HepG2 (cell line): ENCODE data around the gene TICAM2. TPM values are rescaled to one million over a fixed set of nuclear protein-coding genes. Genes with fewer than 3 reads are reported as not detected.
A peak's percentile ranks its signal among the peaks of the same experiment; 100 is the strongest.

Source experiments
- CTCF ChIP-seq: sonication (generic); formaldehyde crosslinking; IDR thresholded peaks from 2 replicates; pipeline ENCODE4 v1.5.0; 2020; ENCODE audit warnings: mild to moderate bottlenecking, missing genetic modification reagents, moderate library complexity
- DNMT1 ChIP-seq: sonication (generic); formaldehyde crosslinking; IDR thresholded peaks from 2 replicates; pipeline ENCODE4 v1.5.1; 2020; ENCODE audit warnings: mild to moderate bottlenecking, missing genetic modification reagents
- DPF2 ChIP-seq: sonication (generic); formaldehyde crosslinking; IDR thresholded peaks from 2 replicates; pipeline ENCODE4 v1.4.0; 2020; ENCODE audit warnings: mild to moderate bottlenecking, low read depth, missing genetic modification reagents, borderline replicate concordance
- HES4 ChIP-seq: sonication (generic); formaldehyde crosslinking; IDR thresholded peaks from 2 replicates; pipeline ENCODE4 v1.9.0; 2021; ENCODE audit warnings: mild to moderate bottlenecking, missing genetic modification reagents, borderline replicate concordance
- HOXA5 ChIP-seq: sonication (generic); formaldehyde crosslinking; IDR thresholded peaks from 2 replicates; pipeline ENCODE4 v1.4.0; 2020; ENCODE audit warnings: missing genetic modification reagents
- KDM5A ChIP-seq: fragments of 200-600 bp; sonication (generic); IDR thresholded peaks from 2 replicates; pipeline ENCODE4 v1.7.0; 2018; ENCODE audit warnings: antibody characterized with exemption, mild to moderate bottlenecking, low read length, borderline replicate concordance
- LRRFIP1 ChIP-seq: sonication (generic); formaldehyde crosslinking; conservative IDR thresholded peaks from 2 replicates; pipeline ENCODE4 v1.4.0; 2020; ENCODE audit warnings: missing genetic modification reagents
- MED8 ChIP-seq: sonication (generic); formaldehyde crosslinking; IDR thresholded peaks from 2 replicates; pipeline ENCODE4 v1.8.1; 2023; ENCODE audit warnings: mild to moderate bottlenecking, missing genetic modification reagents; ENCODE audit not compliant: insufficient replicate concordance
- PRPF4 ChIP-seq: fragments of 200-400 bp; formaldehyde crosslinking; IDR thresholded peaks from 2 replicates; pipeline ENCODE4 v1.6.1; 2016; ENCODE audit warnings: low read length, low read depth; ENCODE audit not compliant: poor library complexity, severe bottlenecking
- SP4 ChIP-seq: sonication (generic); formaldehyde crosslinking; IDR thresholded peaks from 2 replicates; pipeline ENCODE4 v1.8.1; 2023; ENCODE audit warnings: mild to moderate bottlenecking, missing genetic modification reagents
- TCF7L2 ChIP-seq: IDR thresholded peaks from 2 replicates; pipeline ENCODE4 v1.6.1; 2011; ENCODE audit warnings: mild to moderate bottlenecking, low read depth, low read length, moderate library complexity
- ZBTB4 ChIP-seq: sonication (generic); formaldehyde crosslinking; IDR thresholded peaks from 2 replicates; pipeline ENCODE4 v1.4.0; 2020; ENCODE audit warnings: missing genetic modification reagents, mild to moderate bottlenecking, borderline replicate concordance
- ZFP37 ChIP-seq: sonication (generic); formaldehyde crosslinking; IDR thresholded peaks from 2 replicates; pipeline ENCODE4 v1.4.0; 2020; ENCODE audit warnings: missing genetic modification reagents, borderline replicate concordance
- ZNF33B ChIP-seq: sonication (generic); formaldehyde crosslinking; IDR thresholded peaks from 2 replicates; pipeline ENCODE4 v1.5.1; 2020; ENCODE audit warnings: mild to moderate bottlenecking, missing genetic modification reagents
- ZNF501 ChIP-seq: sonication (generic); formaldehyde crosslinking; IDR thresholded peaks from 2 replicates; pipeline ENCODE4 v1.5.1; 2020; ENCODE audit warnings: mild to moderate bottlenecking, moderate library complexity, missing genetic modification reagents
- polyA plus RNA-seq, 8 experiments: library from polyadenylated mRNA; depleted of rRNA in 3 of 8; stranded (reverse) in 7 of 8; unstranded in 1 of 8; fragments of >200 nt; fragmentation: Illumina TruSeq in 4 of 8; extraction: Trizol in 4 of 8; gene quantifications; 2 replicates each; pipeline versions ENCODE4 v1.2.1 to v1.2.3, GENCODE V29; 2011 to 2016; ENCODE audit warnings: low read depth in 4 of 8, missing spikeins in 1 of 8, mixed read lengths in 1 of 8; ENCODE audit not compliant: insufficient read depth in 1 of 8
- total RNA-seq, 5 experiments: library from RNA; depleted of rRNA; stranded (reverse); fragments of >200 nt; fragmentation: Illumina TruSeq; extraction: Trizol; gene quantifications; 2 replicates each; pipeline ENCODE4 v1.2.3, GENCODE V29; 2016; ENCODE audit warnings: low read depth in 1 of 5
- TF ChIP-seq, protein P1 (sequence below): sonication (generic); formaldehyde crosslinking; IDR thresholded peaks from 2 replicates; pipeline ENCODE4 v1.4.0; 2020; ENCODE audit warnings: missing genetic modification reagents; ENCODE audit errors: not compliant biosample characterization
- TF ChIP-seq, protein P2 (sequence below): sonication (generic); formaldehyde crosslinking; IDR thresholded peaks from 2 replicates; pipeline ENCODE4 v1.8.1; 2023; ENCODE audit warnings: missing genetic modification reagents, inconsistent platforms, borderline replicate concordance

TICAM2 gene
- total and polyA plus RNA-seq, 2 of the 13 experiments (the other 11 are each of a cell fraction or from before 2014, with no cell fraction given), result 0.04 TPM; not detected in 1

- TF ChIP-seq LRRFIP1 (CRISPR knock-in tag) (no peak), SP4 (CRISPR knock-in tag) (peak; percentile 87), HES4 (CRISPR knock-in tag) (peak; percentile 76), MED8 (no peak), ZBTB4 (CRISPR knock-in tag) (no peak), ZNF33B (peak; percentile 77; the same call in 1 of the 2 replicates), CTCF (peak; percentile 10; the same call in 1 of the 2 replicates), ZNF501 (CRISPR knock-in tag) (peak; percentile 85), PRPF4 (no peak), TCF7L2 (no peak), DPF2 (no peak), KDM5A (peak; percentile 86; the same call in 1 of the 2 replicates), HOXA5 (CRISPR knock-in tag) (peak; percentile 58), ZFP37 (CRISPR knock-in tag) (no peak), DNMT1 (CRISPR knock-in tag) (no peak)
- TF ChIP-seq, protein P1, sequence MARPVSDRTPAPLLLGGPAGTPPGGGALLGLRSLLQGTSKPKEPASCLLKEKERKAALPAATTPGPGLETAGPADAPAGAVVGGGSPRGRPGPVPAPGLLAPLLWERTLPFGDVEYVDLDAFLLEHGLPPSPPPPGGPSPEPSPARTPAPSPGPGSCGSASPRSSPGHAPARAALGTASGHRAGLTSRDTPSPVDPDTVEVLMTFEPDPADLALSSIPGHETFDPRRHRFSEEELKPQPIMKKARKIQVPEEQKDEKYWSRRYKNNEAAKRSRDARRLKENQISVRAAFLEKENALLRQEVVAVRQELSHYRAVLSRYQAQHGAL (CRISPR knock-in tag), result peak; percentile 64
- TF ChIP-seq, protein P2, sequence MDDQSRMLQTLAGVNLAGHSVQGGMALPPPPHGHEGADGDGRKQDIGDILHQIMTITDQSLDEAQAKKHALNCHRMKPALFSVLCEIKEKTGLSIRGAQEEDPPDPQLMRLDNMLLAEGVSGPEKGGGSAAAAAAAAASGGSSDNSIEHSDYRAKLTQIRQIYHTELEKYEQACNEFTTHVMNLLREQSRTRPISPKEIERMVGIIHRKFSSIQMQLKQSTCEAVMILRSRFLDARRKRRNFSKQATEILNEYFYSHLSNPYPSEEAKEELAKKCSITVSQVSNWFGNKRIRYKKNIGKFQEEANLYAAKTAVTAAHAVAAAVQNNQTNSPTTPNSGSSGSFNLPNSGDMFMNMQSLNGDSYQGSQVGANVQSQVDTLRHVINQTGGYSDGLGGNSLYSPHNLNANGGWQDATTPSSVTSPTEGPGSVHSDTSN (CRISPR knock-in tag), result no peak; the same call in 1 of the 2 replicates
Observed at GRCh38 chr5:115625579-115626444, 23.5 kb upstream of the TICAM2 start, which contains the start of gene TMED7 (continued).
